Measurements from ENCODE around the gene ME2. TPM values are rescaled to one million over a fixed set of nuclear protein-coding genes. Genes with fewer than 3 reads are reported as not detected.
"Not testable (repeated sequence)": the region's sequence is repeated elsewhere in the genome, so short reads cannot be mapped to it uniquely, and the experiment has no call there.

ME2 gene
- total and polyA plus RNA-seq, 4 donors = 13.5 to 41.3 (median 35.2) TPM

GRCh38 chr18:50855976-50856757, 22.8 kb upstream of the ME2 start:
- intact Hi-C loops (cut with DNase I) = no loop called here
- 91% methylated on average over 13 of the region's 13 CpGs for WGBS, 2 donors
- peaks cover 2% of the 10 kb centered on the region for H3K9me3 ChIP-seq (ENCODE audit: control insufficient read depth, low read length)
- ATAC-seq (ENCODE audit: low FRiP score) (no peak), DNase-seq (no peak)
- no peak overlapping the region for H3K27ac ChIP-seq (ENCODE audit: low read depth in 1 of 2, low read length in 2 of 2)
- no peaks in the 10 kb centered on the region for H3K4me1 ChIP-seq (ENCODE audit: control insufficient read depth in 1 of 2, insufficient read depth in 2 of 2, low read length in 2 of 2)
- H3K36me3 ChIP-seq (ENCODE audit: control insufficient read depth in 1 of 2, insufficient read depth in 2 of 2, low read length in 1 of 2) = no peaks in the 10 kb centered on the region
- peaks cover 0 to 1% of the 10 kb centered on the region in 2 donors for H3K27me3 ChIP-seq (ENCODE audit: control insufficient read depth in 1 of 2, insufficient read depth in 2 of 2, low read length in 1 of 2)
- no peak overlapping the region for H3K4me3 ChIP-seq (ENCODE audit: low read length in 2 of 2)

GRCh38 chr18:50857166-50857565, 21.8 kb upstream of the ME2 start:
- H3K27ac ChIP-seq (ENCODE audit: low read depth in 1 of 2, low read length in 2 of 2); ATAC-seq (ENCODE audit: low FRiP score); H3K4me1 ChIP-seq (ENCODE audit: control insufficient read depth in 1 of 2, insufficient read depth in 2 of 2, low read length in 2 of 2); intact Hi-C loops (cut with DNase I); DNase-seq; H3K36me3 ChIP-seq (ENCODE audit: control insufficient read depth in 1 of 2, insufficient read depth in 2 of 2, low read length in 1 of 2); H3K4me3 ChIP-seq (ENCODE audit: low read length in 2 of 2); H3K9me3 ChIP-seq (ENCODE audit: control insufficient read depth, low read length); H3K27me3 ChIP-seq (ENCODE audit: control insufficient read depth in 1 of 2, insufficient read depth in 2 of 2, low read length in 1 of 2): not testable (repeated sequence)
- 51 to 72% methylated on average over 5 of the region's 5 CpGs for WGBS, 2 donors

GRCh38 chr18:50857694-50858093, 21.2 kb upstream of the ME2 start:
- H3K4me1 ChIP-seq (ENCODE audit: control insufficient read depth in 1 of 2, insufficient read depth in 2 of 2, low read length in 2 of 2) = no peaks in the 10 kb centered on the region
- DNase-seq (no peak), ATAC-seq (ENCODE audit: low FRiP score) (no peak)
- no peaks in the 10 kb centered on the region for H3K36me3 ChIP-seq (ENCODE audit: control insufficient read depth in 1 of 2, insufficient read depth in 2 of 2, low read length in 1 of 2)
- intact Hi-C loops (cut with DNase I) = no loop called here
- peaks cover 2% of the 10 kb centered on the region for H3K9me3 ChIP-seq (ENCODE audit: control insufficient read depth, low read length)
- 80 to 93% methylated on average over 3 of the region's 3 CpGs for WGBS, 2 donors
- H3K27ac ChIP-seq (ENCODE audit: low read depth in 1 of 2, low read length in 2 of 2) = no peak overlapping the region
- H3K4me3 ChIP-seq (ENCODE audit: low read length in 2 of 2) = no peak overlapping the region
- H3K27me3 ChIP-seq (ENCODE audit: control insufficient read depth in 1 of 2, insufficient read depth in 2 of 2, low read length in 1 of 2) = peaks cover 0 to 1% of the 10 kb centered on the region in 2 donors

GRCh38 chr18:50859793-50860555, 18.9 kb upstream of the ME2 start:
- no peak overlapping the region for H3K27ac ChIP-seq (ENCODE audit: low read depth in 1 of 2, low read length in 2 of 2)
- DNase-seq (no peak), ATAC-seq (ENCODE audit: low FRiP score) (no peak)
- H3K9me3 ChIP-seq (ENCODE audit: control insufficient read depth, low read length) = no peaks in the 10 kb centered on the region
- no peaks in the 10 kb centered on the region for H3K36me3 ChIP-seq (ENCODE audit: control insufficient read depth in 1 of 2, insufficient read depth in 2 of 2, low read length in 1 of 2)
- intact Hi-C loops (cut with DNase I) = no loop called here
- no peak overlapping the region for H3K4me3 ChIP-seq (ENCODE audit: low read length in 2 of 2)
- peaks cover 0 to 1% of the 10 kb centered on the region in 2 donors for H3K27me3 ChIP-seq (ENCODE audit: control insufficient read depth in 1 of 2, insufficient read depth in 2 of 2, low read length in 1 of 2)
- H3K4me1 ChIP-seq (ENCODE audit: control insufficient read depth in 1 of 2, insufficient read depth in 2 of 2, low read length in 2 of 2) = no peaks in the 10 kb centered on the region

GRCh38 chr18:50861617-50862016, 17.3 kb upstream of the ME2 start:
- intact Hi-C loops (cut with DNase I) = no loop called here
- peaks cover 0 to 1% of the 10 kb centered on the region in 2 donors for H3K27me3 ChIP-seq (ENCODE audit: control insufficient read depth in 1 of 2, insufficient read depth in 2 of 2, low read length in 1 of 2)
- H3K4me1 ChIP-seq (ENCODE audit: control insufficient read depth in 1 of 2, insufficient read depth in 2 of 2, low read length in 2 of 2) = no peaks in the 10 kb centered on the region
- DNase-seq = no peak
- H3K9me3 ChIP-seq (ENCODE audit: control insufficient read depth, low read length) = no peaks in the 10 kb centered on the region
- WGBS, 2 donors = 71 to 88% methylated on average over 1 of the region's 1 CpG
- no peak overlapping the region for H3K4me3 ChIP-seq (ENCODE audit: low read length in 2 of 2)
- no peak overlapping the region for H3K27ac ChIP-seq (ENCODE audit: low read depth in 1 of 2, low read length in 2 of 2)
- H3K36me3 ChIP-seq (ENCODE audit: control insufficient read depth in 1 of 2, insufficient read depth in 2 of 2, low read length in 1 of 2) = no peaks in the 10 kb centered on the region
- no peak for ATAC-seq (ENCODE audit: low FRiP score)

GRCh38 chr18:50862401-50862800, 16.5 kb upstream of the ME2 start:
- H3K36me3 ChIP-seq (ENCODE audit: control insufficient read depth in 1 of 2, insufficient read depth in 2 of 2, low read length in 1 of 2) = no peaks in the 10 kb centered on the region
- WGBS, 2 donors = 82 to 86% methylated on average over 2 of the region's 2 CpGs
- DNase-seq = no peak
- intact Hi-C loops (cut with DNase I) = no loop called here
- no peak overlapping the region for H3K27ac ChIP-seq (ENCODE audit: low read depth in 1 of 2, low read length in 2 of 2)
- H3K4me3 ChIP-seq (ENCODE audit: low read length in 2 of 2) = no peak overlapping the region
- H3K4me1 ChIP-seq (ENCODE audit: control insufficient read depth in 1 of 2, insufficient read depth in 2 of 2, low read length in 2 of 2) = no peaks in the 10 kb centered on the region
- no peak for ATAC-seq (ENCODE audit: low FRiP score)
- H3K9me3 ChIP-seq (ENCODE audit: control insufficient read depth, low read length) = no peaks in the 10 kb centered on the region
- H3K27me3 ChIP-seq (ENCODE audit: control insufficient read depth in 1 of 2, insufficient read depth in 2 of 2, low read length in 1 of 2) = peaks cover 0 to 1% of the 10 kb centered on the region in 2 donors

- Histone ChIP-seq H3K4me1 (ENCODE audit: control insufficient read depth in 1 of 2, insufficient read depth in 2 of 2, low read length in 2 of 2) (no peaks in the 10 kb centered on the region), H3K4me3 (ENCODE audit: low read length in 2 of 2) (no peak overlapping the region), H3K27ac (ENCODE audit: low read depth in 1 of 2, low read length in 2 of 2) (no peak overlapping the region), H3K36me3 (ENCODE audit: control insufficient read depth in 1 of 2, insufficient read depth in 2 of 2, low read length in 1 of 2) (no peaks in the 10 kb centered on the region), H3K9me3 (ENCODE audit: control insufficient read depth, low read length) (no peaks in the 10 kb centered on the region), H3K27me3 (ENCODE audit: control insufficient read depth in 1 of 2, insufficient read depth in 2 of 2, low read length in 1 of 2) (peaks cover 0 to 1% of the 10 kb centered on the region in 2 donors)
- DNase-seq = no peak
- intact Hi-C loops (cut with DNase I) = no loop called here
- WGBS, 2 donors = 51 to 55% methylated on average over 4 of the region's 4 CpGs
- ATAC-seq (ENCODE audit: low FRiP score) = no peak
Measured at GRCh38 chr18:50863840-50864375, 15.0 kb upstream of the ME2 start.

- ATAC-seq (ENCODE audit: low FRiP score) = no peak
Measured at GRCh38 chr18:50866765-50867164, 12.2 kb upstream of the ME2 start.

GRCh38 chr18:50869150-50869549, 9.8 kb upstream of the ME2 start:
- no peak overlapping the region for H3K27ac ChIP-seq (ENCODE audit: low read depth in 1 of 2, low read length in 2 of 2)
- no peaks in the 10 kb centered on the region for H3K36me3 ChIP-seq (ENCODE audit: control insufficient read depth in 1 of 2, insufficient read depth in 2 of 2, low read length in 1 of 2)
- no peaks in the 10 kb centered on the region for H3K4me1 ChIP-seq (ENCODE audit: control insufficient read depth in 1 of 2, insufficient read depth in 2 of 2, low read length in 2 of 2)
- 95% methylated on average over 4 of the region's 4 CpGs for WGBS, 2 donors
- no peak overlapping the region for H3K4me3 ChIP-seq (ENCODE audit: low read length in 2 of 2)
- H3K27me3 ChIP-seq (ENCODE audit: control insufficient read depth in 1 of 2, insufficient read depth in 2 of 2, low read length in 1 of 2) = no peaks in the 10 kb centered on the region
- ATAC-seq (ENCODE audit: low FRiP score) (no peak), DNase-seq (no peak)
- intact Hi-C loops (cut with DNase I) = no loop called here
- H3K9me3 ChIP-seq (ENCODE audit: control insufficient read depth, low read length) = no peaks in the 10 kb centered on the region

More at GRCh38 chr18:50866765-50867164, 12.2 kb upstream of the ME2 start:
- Histone ChIP-seq H3K4me1 (ENCODE audit: control insufficient read depth in 1 of 2, insufficient read depth in 2 of 2, low read length in 2 of 2) (no peaks in the 10 kb centered on the region), H3K36me3 (ENCODE audit: control insufficient read depth in 1 of 2, insufficient read depth in 2 of 2, low read length in 1 of 2) (no peaks in the 10 kb centered on the region), H3K9me3 (ENCODE audit: control insufficient read depth, low read length) (no peaks in the 10 kb centered on the region), H3K4me3 (ENCODE audit: low read length in 2 of 2) (no peak overlapping the region), H3K27ac (ENCODE audit: low read depth in 1 of 2, low read length in 2 of 2) (no peak overlapping the region), H3K27me3 (ENCODE audit: control insufficient read depth in 1 of 2, insufficient read depth in 2 of 2, low read length in 1 of 2) (no peaks in the 10 kb centered on the region)
- intact Hi-C loops (cut with DNase I) = no loop called here
- DNase-seq = no peak
